ENCODE measurements around the gene TBPL1.

The TBPL1 gene

GRCh38 chr6:133958791-133959190, 5.8 kb downstream of the TBPL1 start:
- TF ChIP-seq CTCF (IDR thresholded peaks at IDR 0.05; ENCODE audit: control insufficient read depth, extremely low read depth, insufficient read depth), result no peak
- DNase-seq (ENCODE audit: low read depth), result no peak
- H3K4me3 ChIP-seq (ENCODE audit: low read depth, low read length), result no peak overlapping the region

GRCh38 chr6:133959667-133960368, 6.8 kb downstream of the TBPL1 start:
- TF ChIP-seq CTCF (IDR thresholded peaks at IDR 0.05; ENCODE audit: control insufficient read depth, extremely low read depth, insufficient read depth), result no peak
- DNase-seq (ENCODE audit: low read depth), result no peak
- H3K4me3 ChIP-seq (ENCODE audit: low read depth, low read length), result no peak overlapping the region

GRCh38 chr6:133961831-133962230, 8.8 kb downstream of the TBPL1 start:
- no peak overlapping the region for H3K4me3 ChIP-seq (ENCODE audit: low read depth, low read length)
- DNase-seq (ENCODE audit: low read depth), result no peak
- TF ChIP-seq CTCF (IDR thresholded peaks at IDR 0.05; ENCODE audit: control insufficient read depth, extremely low read depth, insufficient read depth), result no peak

GRCh38 chr6:133964052-133964451, 11.0 kb downstream of the TBPL1 start:
- DNase-seq (ENCODE audit: low read depth), result no peak
- TF ChIP-seq CTCF (IDR thresholded peaks at IDR 0.05; ENCODE audit: control insufficient read depth, extremely low read depth, insufficient read depth), result no peak
- H3K4me3 ChIP-seq (ENCODE audit: low read depth, low read length), result no peak overlapping the region

- no peak for DNase-seq (ENCODE audit: low read depth)
- no peak for TF ChIP-seq CTCF (IDR thresholded peaks at IDR 0.05; ENCODE audit: control insufficient read depth, extremely low read depth, insufficient read depth)
- H3K4me3 ChIP-seq (ENCODE audit: low read depth, low read length), result no peak overlapping the region
Measured at GRCh38 chr6:133964702-133965101, 11.7 kb downstream of the TBPL1 start.

GRCh38 chr6:133965817-133966360, 12.9 kb downstream of the TBPL1 start:
- no peak for TF ChIP-seq CTCF (IDR thresholded peaks at IDR 0.05; ENCODE audit: control insufficient read depth, extremely low read depth, insufficient read depth)
- H3K4me3 ChIP-seq (ENCODE audit: low read depth, low read length), result no peak overlapping the region
- DNase-seq (ENCODE audit: low read depth), result no peak

Data from LNCaP clone FGC (cell line).